ENCODE results near the gene NUDT5. TPM values are rescaled to one million over a fixed set of nuclear protein-coding genes. Genes with fewer than 3 reads are reported as not detected.
"Not testable (repeated sequence)": the region's sequence is repeated elsewhere in the genome, so short reads cannot be mapped to it uniquely, and the experiment has no call there.

The NUDT5 gene
- polyA plus RNA-seq, 3 donors = 28.3 to 51.1 (median 43.7) TPM

- no CpG with 5 or more reads among the region's 4 CpGs for WGBS (ENCODE audit: insufficient coverage)
- Histone ChIP-seq H2AFZ (ENCODE audit: insufficient read depth, low read depth, low read length, poor library complexity, severe bottlenecking) (no peak overlapping the region), H3K4me3 (replicated peaks in 1 of 3; ENCODE audit: low read depth in 2 of 3, low read length in 3 of 3) (no peak overlapping the region), H3K4me1 (ENCODE audit: control insufficient read depth in 1 of 2, insufficient read depth in 2 of 2, low read length in 2 of 2) (peaks cover 28 to 31% of the 10 kb centered on the region in 2 donors), H3K4me2 (replicated peaks; ENCODE audit: extremely low read depth, low read length, poor library complexity, severe bottlenecking) (no peak overlapping the region), H3K9ac (ENCODE audit: insufficient read depth, low read length, poor library complexity, severe bottlenecking) (no peak overlapping the region), H3K9me3 (replicated peaks in 1 of 2; ENCODE audit: control insufficient read depth in 1 of 2, insufficient read depth in 1 of 2, low read length in 2 of 2) (no peaks in the 10 kb centered on the region), H3K36me3 (replicated peaks in 1 of 2; ENCODE audit: control insufficient read depth in 1 of 2, insufficient read depth in 2 of 2, low read length in 2 of 2) (peaks cover 26 to 52% of the 10 kb centered on the region in 2 donors), H3K79me2 (ENCODE audit: insufficient read depth, low read length) (no peaks in the 10 kb centered on the region), H4K20me1 (ENCODE audit: insufficient read depth, low read length) (peaks cover 32% of the 10 kb centered on the region), H3K27ac (ENCODE audit: low read depth in 1 of 2, low read length in 2 of 2) (no peak overlapping the region), H3K27me3 (ENCODE audit: control insufficient read depth in 2 of 2, insufficient read depth in 2 of 2, low read length in 2 of 2) (no peaks in the 10 kb centered on the region)
- intact Hi-C loops (cut with micrococcal nuclease) = no loop called here
- no peak for TF ChIP-seq CTCF (IDR thresholded peaks at IDR 0.05)
- H3K27ac Mint-ChIP-seq = no peak overlapping the region
- peaks cover 0 to 12% (median 2%) of the 10 kb centered on the region in 3 donors for H3K27me3 Mint-ChIP-seq (ENCODE audit: low read depth in 3 of 3)
- no peaks in the 10 kb centered on the region for H3K9me3 Mint-ChIP-seq
- H3K36me3 Mint-ChIP-seq = peaks cover 47 to 69% of the 10 kb centered on the region in 2 donors
- DNase-seq = no peak
- no peak overlapping the region for H3K4me3 Mint-ChIP-seq
- peaks cover 43% of the 10 kb centered on the region for H3K4me1 Mint-ChIP-seq
Measured at GRCh38 chr10:12179606-12180170, 16.0 kb downstream of the NUDT5 start.

GRCh38 chr10:12177642-12178041 lies 18.0 kb downstream of the NUDT5 start:
- DNase-seq = no peak
- Mint-ChIP-seq H3K27ac (peak overlapping the region in 1 of 7 donors; percentile 10), H3K27me3 (ENCODE audit: low read depth in 3 of 3) (peaks cover 0 to 12% (median 2%) of the 10 kb centered on the region in 3 donors), H3K4me3 (no peak overlapping the region), H3K36me3 (peaks cover 55 to 77% of the 10 kb centered on the region in 2 donors), H3K9me3 (no peaks in the 10 kb centered on the region), H3K4me1 (peaks cover 43% of the 10 kb centered on the region)
- Histone ChIP-seq H3K36me3 (replicated peaks in 1 of 2; ENCODE audit: control insufficient read depth in 1 of 2, insufficient read depth in 2 of 2, low read length in 2 of 2) (peaks cover 35 to 60% of the 10 kb centered on the region in 2 donors), H3K9ac (ENCODE audit: insufficient read depth, low read length, poor library complexity, severe bottlenecking) (no peak overlapping the region), H3K4me3 (replicated peaks in 1 of 3; ENCODE audit: low read depth in 2 of 3, low read length in 3 of 3) (no peak overlapping the region), H3K79me2 (ENCODE audit: insufficient read depth, low read length) (no peaks in the 10 kb centered on the region), H4K20me1 (ENCODE audit: insufficient read depth, low read length) (peaks cover 32% of the 10 kb centered on the region), H2AFZ (ENCODE audit: insufficient read depth, low read depth, low read length, poor library complexity, severe bottlenecking) (no peak overlapping the region), H3K27ac (ENCODE audit: low read depth in 1 of 2, low read length in 2 of 2) (no peak overlapping the region), H3K9me3 (replicated peaks in 1 of 2; ENCODE audit: control insufficient read depth in 1 of 2, insufficient read depth in 1 of 2, low read length in 2 of 2) (no peaks in the 10 kb centered on the region), H3K4me2 (replicated peaks; ENCODE audit: extremely low read depth, low read length, poor library complexity, severe bottlenecking) (no peak overlapping the region), H3K4me1 (ENCODE audit: control insufficient read depth in 1 of 2, insufficient read depth in 2 of 2, low read length in 2 of 2) (peaks cover 28 to 31% of the 10 kb centered on the region in 2 donors), H3K27me3 (ENCODE audit: control insufficient read depth in 2 of 2, insufficient read depth in 2 of 2, low read length in 2 of 2) (no peaks in the 10 kb centered on the region)
- no peak for TF ChIP-seq CTCF (IDR thresholded peaks at IDR 0.05)
- intact Hi-C loops (cut with micrococcal nuclease) = no loop called here
- WGBS (ENCODE audit: insufficient coverage) = 100% methylated on average over 6 of the region's 9 CpGs

GRCh38 chr10:12171512-12171911 lies 24.2 kb downstream of the NUDT5 start:
- H3K36me3 ChIP-seq (replicated peaks in 1 of 2; ENCODE audit: control insufficient read depth in 1 of 2, insufficient read depth in 2 of 2, low read length in 2 of 2) = peaks cover 56 to 86% of the 10 kb centered on the region in 2 donors
- H3K79me2 ChIP-seq (ENCODE audit: insufficient read depth, low read length); H3K27ac Mint-ChIP-seq; H3K4me3 ChIP-seq (replicated peaks in 1 of 3; ENCODE audit: low read depth in 2 of 3, low read length in 3 of 3); H3K4me3 Mint-ChIP-seq; H3K4me1 ChIP-seq (ENCODE audit: control insufficient read depth in 1 of 2, insufficient read depth in 2 of 2, low read length in 2 of 2); H3K27ac ChIP-seq (ENCODE audit: low read depth in 1 of 2, low read length in 2 of 2); H3K27me3 Mint-ChIP-seq (ENCODE audit: low read depth in 3 of 3); H3K4me1 Mint-ChIP-seq; H3K27me3 ChIP-seq (ENCODE audit: control insufficient read depth in 2 of 2, insufficient read depth in 2 of 2, low read length in 2 of 2); H3K9ac ChIP-seq (ENCODE audit: insufficient read depth, low read length, poor library complexity, severe bottlenecking); intact Hi-C loops (cut with micrococcal nuclease); H2AFZ ChIP-seq (ENCODE audit: insufficient read depth, low read depth, low read length, poor library complexity, severe bottlenecking); H3K9me3 Mint-ChIP-seq; H4K20me1 ChIP-seq (ENCODE audit: insufficient read depth, low read length); DNase-seq; H3K4me2 ChIP-seq (replicated peaks; ENCODE audit: extremely low read depth, low read length, poor library complexity, severe bottlenecking); H3K9me3 ChIP-seq (replicated peaks in 1 of 2; ENCODE audit: control insufficient read depth in 1 of 2, insufficient read depth in 1 of 2, low read length in 2 of 2): not testable (repeated sequence)
- peaks cover 77 to 91% of the 10 kb centered on the region in 2 donors for H3K36me3 Mint-ChIP-seq
- WGBS (ENCODE audit: insufficient coverage) = 100% methylated on average over 2 of the region's 6 CpGs

All from CD14-positive monocyte (primary cell).